GM19468 (cell line): ENCODE data around the gene ITGA6.

Source experiments
- ATAC-seq: cut with Tn5 transposase; IDR thresholded peaks from one replicate; pipeline ENCODE4 v1.9.1; 2021; ENCODE audit warnings: mild to moderate bottlenecking, moderate library complexity, moderate number of reproducible peaks; ENCODE audit not compliant: unreplicated experiment; ENCODE audit errors: extremely low read depth

Gene ITGA6

DNA sequence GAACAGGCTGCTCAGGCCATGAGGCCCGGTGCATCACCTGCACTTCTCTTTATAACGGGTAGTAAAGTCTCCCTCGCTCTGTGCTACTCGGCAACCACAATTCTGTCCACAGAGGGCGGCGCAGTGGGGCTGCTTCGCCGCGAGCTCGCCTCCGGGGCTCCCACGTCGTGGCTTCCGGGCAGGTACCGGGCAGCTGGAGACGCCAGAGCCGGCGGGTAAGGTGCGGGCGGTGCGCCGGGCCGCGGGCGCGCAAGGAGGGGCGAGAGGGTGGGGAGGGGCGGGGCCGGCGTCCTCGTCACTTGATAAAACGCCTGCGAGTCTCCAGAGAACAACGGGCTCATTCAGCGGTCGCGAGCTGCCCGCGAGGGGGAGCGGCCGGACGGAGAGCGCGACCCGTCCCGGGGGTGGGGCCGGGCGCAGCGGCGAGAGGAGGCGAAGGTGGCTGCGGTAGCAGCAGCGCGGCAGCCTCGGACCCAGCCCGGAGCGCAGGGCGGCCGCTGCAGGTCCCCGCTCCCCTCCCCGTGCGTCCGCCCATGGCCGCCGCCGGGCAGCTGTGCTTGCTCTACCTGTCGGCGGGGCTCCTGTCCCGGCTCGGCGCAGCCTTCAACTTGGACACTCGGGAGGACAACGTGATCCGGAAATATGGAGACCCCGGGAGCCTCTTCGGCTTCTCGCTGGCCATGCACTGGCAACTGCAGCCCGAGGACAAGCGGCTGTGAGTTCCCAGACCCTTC, at the start of gene ITGA6:
ITGA6 (plus strand) TSS at position 331 of the 734 bp plus-strand sequence.
- ATAC-seq, result no peak

DNA sequence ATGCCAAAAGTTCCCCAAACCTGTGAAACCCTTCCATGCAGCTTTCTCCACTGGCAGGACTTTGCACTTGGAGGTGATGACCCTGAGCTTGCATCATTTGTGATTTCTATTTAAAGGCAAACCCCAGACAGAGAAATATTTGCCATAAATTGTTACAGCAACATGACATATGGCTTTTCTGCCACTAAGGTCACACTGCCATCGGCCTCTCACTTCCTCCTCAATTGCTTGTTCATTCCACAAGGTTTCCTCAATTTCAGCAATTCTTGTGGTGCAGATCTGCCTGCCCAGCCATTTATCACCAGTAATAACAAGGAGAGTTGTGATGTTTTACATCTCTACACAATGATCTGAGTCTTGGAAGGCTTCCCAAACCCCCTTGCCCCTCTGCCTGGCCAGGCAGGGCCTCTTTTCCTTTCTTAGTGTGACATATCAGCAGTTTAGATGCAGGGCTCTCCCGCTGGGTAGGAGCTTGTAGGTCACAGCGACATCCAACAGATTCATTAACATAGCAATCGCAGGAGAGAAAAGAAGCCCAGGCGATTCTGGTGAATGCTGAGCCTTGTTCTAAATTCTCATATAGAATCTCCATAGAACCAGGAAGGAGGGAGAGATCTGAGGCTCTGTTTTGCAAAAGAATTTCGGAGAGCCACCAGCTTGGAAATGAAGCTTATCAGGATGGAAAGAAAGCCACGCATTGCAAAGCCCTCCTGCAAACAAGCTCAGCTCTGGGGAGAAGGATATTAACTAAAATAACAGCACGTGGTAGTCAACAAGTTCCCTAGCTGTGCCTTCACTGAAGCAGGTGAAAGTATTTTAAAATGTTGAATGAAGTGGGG, 46.7 kb upstream of the ITGA6 start:
- ATAC-seq, result no peak

DNA sequence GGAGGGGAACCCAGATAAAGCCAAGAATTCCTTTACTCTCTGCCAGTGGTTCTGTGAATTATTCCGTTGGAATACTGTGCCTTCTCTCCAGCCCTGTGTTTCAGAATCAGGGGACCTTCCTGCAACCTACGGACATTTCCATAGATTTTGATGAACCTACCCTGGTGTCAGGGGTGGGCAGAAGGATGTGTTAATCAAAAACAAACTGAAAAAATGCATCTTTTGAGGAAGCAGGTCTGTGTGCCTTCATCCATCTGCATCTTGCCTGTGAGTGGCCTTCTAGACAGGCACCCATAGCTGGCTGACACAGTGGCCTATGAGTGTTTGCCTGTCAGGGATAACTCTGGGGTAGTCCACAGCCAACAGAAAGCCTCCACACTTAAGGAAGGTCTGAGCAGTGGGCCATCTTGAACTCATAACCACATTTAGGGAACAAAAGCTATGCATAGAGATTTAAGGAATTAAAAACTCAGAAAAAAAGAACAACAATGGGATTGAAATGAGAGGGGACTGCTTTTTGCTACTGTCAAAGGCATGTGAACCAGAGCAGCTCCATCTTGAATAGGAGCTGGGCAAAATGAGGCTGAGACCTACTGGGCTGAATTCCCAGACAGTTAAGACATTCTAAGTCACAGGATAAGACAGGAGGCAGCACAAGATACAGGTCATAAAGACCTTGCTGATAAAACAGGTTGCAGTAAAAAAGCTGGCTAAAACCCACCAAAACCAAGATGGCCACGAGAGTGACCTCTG, 45.9 kb upstream of the ITGA6 start:
- ATAC-seq, result no peak

DNA sequence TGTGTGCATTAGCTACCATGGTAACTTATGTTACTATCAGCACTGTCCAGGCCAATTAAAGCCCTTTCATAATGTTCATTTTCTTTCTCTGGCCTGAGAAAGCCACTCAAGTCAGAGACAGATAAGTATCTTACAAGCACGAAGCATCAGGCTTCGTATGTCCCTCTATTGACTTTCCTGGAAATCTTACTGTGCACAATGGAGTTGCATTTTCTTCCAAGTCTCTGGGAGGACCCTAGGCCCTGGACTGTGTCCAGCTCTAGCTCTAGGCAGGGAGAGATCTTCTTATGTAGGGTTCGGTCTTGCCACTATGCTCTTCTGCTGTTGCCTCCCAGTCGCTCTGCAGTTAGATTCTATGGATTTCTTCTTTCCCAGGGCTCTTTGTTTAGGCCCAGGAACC, 40.0 kb upstream of the ITGA6 start:
- ATAC-seq, result no peak

- ATAC-seq, result no peak
These were observed 37.6 kb upstream of the ITGA6 start for GRCh38 chr2:172389685-172390339.

DNA sequence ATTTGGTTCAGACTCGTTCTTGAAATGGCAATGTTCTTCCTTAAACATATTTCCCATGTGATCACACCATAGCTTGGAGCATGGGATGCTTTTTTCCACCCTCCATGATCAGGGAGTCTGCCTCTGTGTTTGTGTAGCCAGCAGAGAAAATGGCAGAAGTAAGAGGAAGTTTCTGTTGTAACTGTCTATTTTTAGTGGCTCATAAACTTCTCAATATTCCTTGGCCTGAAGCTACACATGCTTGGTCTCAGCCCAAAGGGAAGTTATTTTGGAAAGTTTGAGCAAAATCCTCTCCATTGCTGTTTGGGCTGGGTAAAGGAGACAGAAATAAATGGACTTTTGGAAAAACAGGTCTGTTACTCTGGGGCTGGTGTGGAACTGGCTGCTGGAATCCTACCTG, 33.4 kb upstream of the ITGA6 start:
- ATAC-seq, result no peak

GRCh38 chr2:172395503-172395902, 31.9 kb upstream of the ITGA6 start:
- ATAC-seq, result no peak

- no peak for ATAC-seq
These were observed 30.1 kb upstream of the ITGA6 start for GRCh38 chr2:172397148-172397834.

- ATAC-seq, result no peak
These were observed 28.9 kb upstream of the ITGA6 start for GRCh38 chr2:172398440-172398839.

DNA sequence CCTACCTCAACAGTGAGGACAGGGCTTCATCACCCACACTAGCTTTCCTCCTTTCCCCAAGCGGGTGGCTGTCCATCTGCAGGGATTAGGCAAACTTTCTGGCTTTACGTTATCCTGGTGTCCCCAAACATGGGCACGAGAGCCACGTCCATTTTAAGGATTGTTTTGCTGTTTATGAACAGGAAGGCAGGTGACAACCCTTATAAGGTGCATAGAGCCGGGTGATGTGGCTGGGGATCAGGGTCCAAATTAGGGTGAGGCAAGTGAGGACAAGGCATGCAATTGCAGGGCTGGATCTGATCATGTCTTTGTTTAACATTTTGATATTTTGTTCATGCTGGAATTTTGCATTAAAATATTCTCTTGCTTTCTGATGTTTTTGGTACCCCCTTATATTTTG, 27.6 kb upstream of the ITGA6 start:
- ATAC-seq, result no peak

DNA sequence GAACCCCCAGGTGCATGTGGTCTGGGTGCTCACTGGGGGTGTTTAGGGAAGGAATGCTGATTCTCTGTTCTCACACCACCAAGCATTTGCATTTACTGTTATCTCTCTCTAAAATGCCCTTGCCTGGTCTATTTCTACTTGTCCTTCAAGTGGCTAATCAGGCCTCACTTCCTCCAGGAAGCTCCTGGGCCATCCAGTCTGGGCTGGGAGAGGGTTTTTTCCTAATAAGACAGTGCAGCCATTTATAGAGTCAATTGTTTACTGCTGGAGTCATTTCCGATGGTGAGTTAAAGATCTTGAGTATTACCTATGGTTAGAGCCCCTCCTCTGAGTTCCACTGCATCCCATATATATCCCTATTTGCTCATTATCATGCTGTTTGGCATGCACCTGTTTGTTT, 25.2 kb upstream of the ITGA6 start:
- no peak for ATAC-seq

DNA sequence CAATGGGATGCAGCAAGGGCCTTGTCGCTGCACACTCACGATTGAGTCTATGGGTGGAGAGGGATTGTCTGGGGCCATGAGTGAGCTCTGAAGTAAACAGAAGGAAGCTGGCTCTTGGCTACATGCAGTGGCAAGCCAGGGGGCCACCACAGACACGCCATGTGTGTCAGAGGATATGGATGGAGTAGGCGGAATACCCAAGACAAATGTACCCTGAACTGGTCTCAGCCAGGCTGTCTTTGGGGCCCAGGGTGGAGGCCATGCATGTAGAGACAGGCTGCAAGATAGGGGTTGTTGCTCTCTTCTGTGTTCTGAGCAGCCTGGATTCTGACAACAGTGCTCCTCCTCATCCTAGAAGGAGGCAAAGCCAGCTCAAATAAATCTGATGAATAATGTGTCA, 24.0 kb upstream of the ITGA6 start:
- no peak for ATAC-seq

GRCh38 chr2:172403881-172404468, 23.4 kb upstream of the ITGA6 start:
- ATAC-seq, result no peak

DNA sequence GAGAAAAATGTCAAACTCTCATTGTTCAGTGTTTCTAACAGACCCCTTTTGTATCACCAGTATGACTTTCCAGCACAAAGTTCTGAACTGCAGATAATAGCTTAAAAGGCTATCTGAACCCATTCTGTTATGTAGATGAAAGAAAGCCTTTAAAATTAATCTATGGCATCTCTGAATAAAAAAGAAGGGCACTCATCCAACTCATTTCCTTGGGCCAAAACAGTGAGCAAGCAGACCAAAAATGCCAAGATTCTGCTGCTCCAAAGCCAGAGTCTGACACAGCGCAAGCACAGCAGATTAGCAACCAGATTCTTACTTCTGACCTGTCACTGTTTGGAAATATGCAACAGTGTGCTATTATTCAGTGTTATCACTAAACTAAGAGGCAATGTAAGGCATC, 22.6 kb upstream of the ITGA6 start:
- no peak for ATAC-seq

DNA sequence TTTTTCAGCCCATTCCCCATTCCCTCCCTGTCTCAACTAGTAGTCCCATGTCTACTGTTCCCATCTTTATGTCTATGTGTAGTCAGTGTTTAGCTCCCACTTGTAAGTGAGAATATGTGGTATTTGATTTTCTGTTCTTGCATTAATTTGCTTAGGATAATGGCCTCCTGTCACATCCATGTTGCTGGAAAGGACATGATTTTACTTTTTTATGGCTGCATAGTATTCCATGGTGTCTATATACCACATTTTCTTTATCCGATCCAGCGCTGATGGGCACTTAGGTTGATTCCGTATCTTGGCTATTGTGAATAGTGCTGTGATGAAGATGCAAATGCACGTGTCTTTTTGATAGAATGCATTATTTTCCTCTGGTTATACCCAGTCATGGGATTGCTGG, 21.7 kb upstream of the ITGA6 start:
- no peak for ATAC-seq

- no peak for ATAC-seq
These were observed 19.1 kb upstream of the ITGA6 start for GRCh38 chr2:172408143-172408766.

- ATAC-seq, result no peak
These were observed 18.3 kb upstream of the ITGA6 start for GRCh38 chr2:172409042-172409441.

GRCh38 chr2:172412984-172413492, 14.3 kb upstream of the ITGA6 start:
- ATAC-seq, result no peak
